Right ventricle myocardium superior (tissue), 1 donor: Measurements from ENCODE around the gene CPB2. TPM values are rescaled to one million over a fixed set of nuclear protein-coding genes. Genes with fewer than 3 reads are reported as not detected.

Experiments used
- ATAC-seq: fragments of 200-7000 bp; cut with Tn5 transposase; one replicate; pipeline ENCODE4 v1.9.1; 2020; ENCODE audit warnings: mild to moderate bottlenecking; ENCODE audit not compliant: poor library complexity
- DNase-seq: peaks from one replicate; pipeline ENCODE4 v3.0.0-alpha.2; 2020
- intact Hi-C: fragments of 100-400 bp; cut with DNase I; formaldehyde crosslinking; loops from one replicate; pipeline ENCODE4 v1.11.2; 2022
- total RNA-seq: library from RNA; stranded (reverse); fragmentation: NEBNext Ultra II Directional; extraction: Animal tissue kit (Norgen Biotek cat#: 25700); gene quantifications from one replicate; pipeline ENCODE4 v1.2.1, GENCODE V29; 2021
- donor health status: DM: no; HTN: yes; CAD: no; lungs with severe emphysema.

CPB2 gene
- total RNA-seq, 1 donor from 2014 or later, result not detected

DNA sequence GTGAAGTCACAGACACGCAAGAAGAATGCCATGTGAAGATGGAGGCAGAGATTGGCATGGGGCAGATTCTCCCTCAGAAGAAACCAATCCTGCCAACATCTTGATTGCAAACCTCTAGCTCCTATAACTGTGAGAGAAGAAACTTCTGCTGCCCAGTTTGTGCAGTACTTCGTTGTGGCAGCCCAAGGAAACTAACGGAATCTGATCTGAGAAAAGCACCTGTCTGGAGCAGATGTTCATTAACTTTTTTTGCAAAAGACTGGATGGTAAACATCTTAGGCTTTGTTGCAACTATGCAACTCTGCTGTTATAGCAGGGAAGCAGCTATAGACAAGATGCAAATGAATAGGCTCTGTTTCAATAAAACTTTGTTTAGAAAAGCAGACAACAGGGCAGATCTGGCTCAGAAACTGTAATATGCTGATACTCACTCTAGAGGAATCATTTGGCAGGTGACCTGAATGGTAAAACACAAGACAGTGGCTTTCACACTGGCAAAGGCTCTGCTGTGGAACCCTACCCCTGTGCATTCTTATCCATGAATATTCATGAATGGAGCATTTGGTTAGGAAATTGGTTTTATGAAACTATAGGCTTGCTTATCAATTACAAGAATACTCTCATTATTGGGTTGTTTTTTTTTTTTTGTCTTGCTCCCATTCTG, 25.3 kb upstream of the CPB2 start:
- intact Hi-C loops, result loop anchor here (5.0 kb wide), 1 partner anchor 618 kb away; no protein-coding TSS in a partner anchor
- ATAC-seq (no peak), DNase-seq (no peak)

DNA sequence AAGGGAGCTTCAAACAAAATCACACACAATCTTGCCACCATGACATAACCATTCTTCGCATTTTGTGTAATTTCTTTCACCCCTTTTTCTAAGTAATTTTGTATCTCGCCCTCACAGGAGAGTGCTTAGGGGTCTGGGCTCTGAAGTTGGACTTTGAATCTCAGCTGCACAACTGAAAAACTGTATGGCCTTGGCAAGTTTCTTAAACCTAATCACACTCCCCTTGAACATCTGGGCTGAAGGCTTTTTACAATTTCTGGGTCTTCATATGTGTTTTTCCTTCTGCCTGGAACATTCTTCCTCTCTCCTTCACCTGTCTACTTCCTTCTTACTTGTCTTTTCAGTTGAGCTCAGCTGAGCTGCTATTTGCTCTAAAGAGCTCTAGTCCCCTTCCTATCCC, 24.3 kb upstream of the CPB2 start:
- intact Hi-C loops, result loop anchor here (5.0 kb wide), 1 partner anchor 617 kb away; no protein-coding TSS in a partner anchor
- no peak for DNase-seq

DNA sequence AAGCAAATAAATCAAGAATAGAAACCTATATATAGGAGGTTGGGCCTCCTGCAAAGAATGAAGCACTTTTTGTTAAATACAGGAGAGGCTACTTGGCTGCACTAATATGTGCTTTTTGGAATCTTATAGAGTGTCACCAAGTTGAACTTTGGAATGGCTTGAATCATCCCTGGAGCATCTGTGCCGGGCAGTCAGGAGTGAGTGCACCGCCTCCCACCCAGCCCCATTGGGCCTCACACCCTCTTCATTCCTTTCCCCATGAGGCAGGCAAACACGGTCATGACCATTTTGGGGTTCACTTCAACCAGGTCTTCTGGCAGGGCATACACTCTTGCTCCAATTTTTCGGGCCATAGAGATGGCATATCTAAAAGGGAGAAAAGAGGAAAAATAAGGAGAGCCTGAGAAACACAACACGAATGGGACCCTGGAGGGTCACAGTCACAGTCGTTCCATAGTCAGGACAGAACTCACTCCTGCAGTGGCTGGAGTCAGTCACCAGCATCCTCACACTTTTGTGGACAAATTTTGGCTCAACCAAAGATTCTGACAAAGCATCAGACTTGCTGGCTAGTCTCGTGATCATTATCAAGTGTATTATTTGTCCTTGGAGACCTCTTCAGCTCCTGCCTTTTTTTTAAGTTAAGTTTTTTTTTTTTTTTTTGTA, 22.7 kb upstream of the CPB2 start:
- ATAC-seq, result no peak
- no peak for DNase-seq
- intact Hi-C loops, result loop anchor here (5.0 kb wide), 1 partner anchor 615 kb away; no protein-coding TSS in a partner anchor

More for the DNA sequence above, 24.3 kb upstream of the CPB2 start:
- ATAC-seq, result no peak

DNA sequence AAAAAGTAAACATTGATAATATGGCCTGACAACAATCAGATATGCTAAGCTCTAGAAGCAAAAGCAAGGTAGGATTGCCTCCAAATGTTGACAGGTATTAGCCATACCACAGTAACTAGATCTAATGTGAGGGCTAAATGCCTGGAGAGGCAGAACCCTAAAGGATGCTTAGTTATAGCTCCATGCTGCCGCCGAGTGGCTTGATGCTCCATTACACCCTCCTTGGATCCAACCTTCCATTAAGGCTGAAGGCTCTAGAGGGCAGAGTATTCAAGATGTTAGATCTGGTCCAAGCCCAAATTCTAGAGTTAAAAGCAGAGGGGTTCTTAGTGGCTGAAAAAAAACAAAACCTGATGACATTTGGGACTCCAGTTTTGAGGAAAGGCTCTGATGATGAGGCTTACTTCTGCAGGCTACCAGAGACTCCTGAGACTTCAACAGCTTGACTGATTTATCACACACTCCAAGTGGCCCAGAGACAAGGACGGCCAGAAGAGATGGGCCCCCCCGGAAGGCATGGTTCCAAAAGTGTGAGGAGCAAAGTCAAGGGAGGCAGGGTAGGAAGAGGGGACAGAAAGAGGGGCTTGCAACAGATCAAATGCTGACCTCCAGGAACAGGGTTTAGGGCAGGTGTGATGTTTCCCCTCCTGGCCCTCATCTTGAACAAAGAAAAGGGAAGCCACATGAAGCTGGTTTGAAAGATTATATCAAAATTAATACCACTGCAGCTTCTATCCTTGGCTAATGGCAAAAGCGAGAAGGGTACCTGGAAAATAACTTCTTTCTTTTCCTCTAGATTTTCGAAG, 21.9 kb upstream of the CPB2 start:
- intact Hi-C loops, result loop anchor here (5.0 kb wide), 1 partner anchor 614 kb away; no protein-coding TSS in a partner anchor
- ATAC-seq (peak; percentile 90), DNase-seq (peak; percentile 83)

DNA sequence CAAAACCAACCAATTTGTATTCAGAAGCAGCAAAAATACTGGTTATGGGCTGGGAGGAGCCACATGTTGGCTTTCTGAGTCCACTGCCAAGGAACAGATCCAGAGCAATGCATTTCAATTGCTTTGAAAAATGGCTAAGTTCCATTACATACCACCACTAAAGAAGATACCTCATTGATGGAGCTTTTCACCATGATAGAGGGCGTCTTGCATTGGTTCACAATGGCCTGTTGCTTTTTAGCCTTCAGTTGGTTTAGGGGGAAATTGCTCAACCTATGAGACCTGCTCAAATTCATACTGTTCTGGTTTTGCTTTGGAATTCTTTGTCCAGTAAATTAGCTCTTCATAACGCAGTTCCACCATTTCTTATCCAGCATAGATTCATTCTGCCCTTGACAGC, 21.2 kb upstream of the CPB2 start:
- ATAC-seq (no peak), DNase-seq (no peak)
- intact Hi-C loops, result loop anchor here (5.0 kb wide), 1 partner anchor 614 kb away; no protein-coding TSS in a partner anchor

DNA sequence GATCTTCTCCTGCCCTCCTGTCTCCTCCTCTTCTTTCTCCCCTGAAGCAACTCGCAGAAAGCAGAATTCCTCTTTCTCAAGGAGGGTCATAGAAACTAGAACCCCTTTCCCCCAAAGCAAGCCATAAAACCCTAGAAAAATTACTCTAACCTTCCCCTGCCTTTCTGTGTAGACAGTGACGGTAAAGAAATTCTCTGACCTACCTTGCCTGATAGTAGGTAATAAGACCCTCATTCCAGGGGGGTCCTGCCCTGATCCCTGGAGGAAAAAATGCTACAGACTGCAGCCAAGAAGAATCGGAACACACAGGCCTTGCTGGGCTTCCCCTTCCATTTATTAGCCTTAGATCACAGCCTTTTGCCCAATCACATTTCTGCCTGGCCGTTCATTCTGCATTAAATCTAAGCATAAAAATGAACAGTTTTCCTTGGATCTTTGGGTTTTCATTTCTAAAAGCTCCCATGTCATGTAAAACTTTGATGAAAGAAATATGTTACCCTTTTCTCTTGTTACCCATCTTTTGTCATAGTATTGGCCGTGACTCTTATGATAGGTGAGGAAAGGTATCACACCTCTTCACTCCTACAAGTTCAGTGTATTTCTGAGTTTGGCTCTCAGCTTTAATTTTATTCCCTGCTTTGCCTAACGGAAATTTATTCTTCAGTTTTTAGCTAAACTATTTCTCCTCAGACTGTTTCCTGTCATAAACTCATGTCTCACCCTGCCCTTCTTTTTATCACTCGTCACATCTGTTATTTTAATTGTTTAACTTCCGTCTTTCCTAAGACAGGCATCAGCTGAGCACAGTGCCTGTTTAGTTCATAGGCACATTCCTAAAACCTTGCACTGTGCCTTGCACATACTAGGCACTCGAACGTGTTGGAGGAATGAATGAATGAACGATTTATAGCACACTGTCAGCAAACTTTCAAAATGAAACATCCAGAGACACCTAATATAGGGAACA, 20.4 kb upstream of the CPB2 start:
- intact Hi-C loops, result loop anchor here (5.0 kb wide), 1 partner anchor 613 kb away; no protein-coding TSS in a partner anchor
- ATAC-seq, result no peak

DNA sequence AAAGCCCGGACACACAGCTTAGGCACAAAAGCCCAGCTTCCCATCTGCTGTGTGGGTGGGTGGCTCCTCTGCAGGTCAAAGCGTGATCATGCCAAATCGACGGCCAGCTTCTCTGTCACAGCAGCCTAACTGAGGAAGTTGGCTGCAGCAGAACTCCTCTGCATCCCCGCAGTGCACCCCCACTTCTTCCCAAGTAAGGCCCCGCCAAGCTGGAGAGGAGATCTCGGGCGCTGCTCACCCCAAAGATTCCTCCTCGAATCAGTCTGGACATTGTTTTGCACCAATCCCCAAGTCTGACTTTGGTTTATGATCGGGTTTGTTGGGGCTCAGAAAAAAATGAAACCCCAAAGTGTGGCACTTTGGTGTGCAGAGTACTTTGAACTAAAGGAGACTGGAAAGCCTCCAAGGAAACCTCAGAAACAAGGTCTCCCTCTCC, 19.7 kb upstream of the CPB2 start:
- ATAC-seq, result no peak
- peak; percentile 49 for DNase-seq
- intact Hi-C loops, result no loop called here

More for the DNA sequence above, 20.4 kb upstream of the CPB2 start:
- no peak for DNase-seq

DNA sequence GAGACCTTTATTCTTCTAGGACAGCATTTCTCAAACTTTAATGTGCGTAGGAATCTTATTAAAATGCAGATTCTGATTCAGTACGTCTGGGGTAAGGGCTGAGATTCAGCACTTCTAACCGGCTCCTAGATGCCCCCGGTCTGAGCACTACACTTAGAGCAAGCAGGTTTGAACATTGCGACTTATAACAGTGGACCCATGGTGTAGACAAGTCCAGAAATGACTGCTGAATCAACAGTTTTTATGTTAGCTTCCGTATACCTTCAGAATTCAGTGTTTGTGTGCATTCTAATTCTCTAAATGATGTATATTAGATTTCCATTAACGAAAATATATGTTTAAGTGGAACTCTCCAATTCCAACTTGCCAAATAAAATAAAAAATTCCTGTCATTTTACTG, 17.5 kb upstream of the CPB2 start:
- intact Hi-C loops, result no loop called here
- no peak for DNase-seq
- no peak for ATAC-seq

DNA sequence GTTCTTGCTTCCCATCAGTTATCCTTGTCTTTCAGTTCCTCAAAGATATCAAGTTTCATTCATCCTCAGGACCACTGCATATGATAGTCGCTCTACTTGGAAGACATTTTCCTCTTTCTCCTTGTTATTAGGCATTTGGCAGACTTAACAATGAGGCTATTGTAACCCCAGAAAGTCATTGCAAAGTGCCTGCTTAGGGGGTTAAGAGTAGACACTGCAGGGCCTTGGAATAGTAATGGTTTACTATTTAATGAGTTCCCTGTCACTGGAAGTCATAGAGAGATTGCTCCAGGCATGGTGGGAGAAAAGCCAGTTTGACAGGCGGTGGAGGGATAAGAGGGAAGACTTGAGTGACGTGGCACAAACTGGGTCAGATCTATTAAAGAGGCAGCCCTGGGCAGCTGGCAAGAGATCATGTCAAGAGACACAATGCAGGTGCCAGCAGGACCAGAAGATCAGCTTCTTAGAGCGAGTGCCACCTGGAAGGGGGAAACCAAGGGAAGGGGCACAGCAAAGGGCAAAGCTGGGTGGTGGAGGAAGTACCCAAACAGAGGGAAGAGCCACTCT, 16.8 kb upstream of the CPB2 start:
- ATAC-seq (no peak), DNase-seq (no peak)
- intact Hi-C loops, result no loop called here

DNA sequence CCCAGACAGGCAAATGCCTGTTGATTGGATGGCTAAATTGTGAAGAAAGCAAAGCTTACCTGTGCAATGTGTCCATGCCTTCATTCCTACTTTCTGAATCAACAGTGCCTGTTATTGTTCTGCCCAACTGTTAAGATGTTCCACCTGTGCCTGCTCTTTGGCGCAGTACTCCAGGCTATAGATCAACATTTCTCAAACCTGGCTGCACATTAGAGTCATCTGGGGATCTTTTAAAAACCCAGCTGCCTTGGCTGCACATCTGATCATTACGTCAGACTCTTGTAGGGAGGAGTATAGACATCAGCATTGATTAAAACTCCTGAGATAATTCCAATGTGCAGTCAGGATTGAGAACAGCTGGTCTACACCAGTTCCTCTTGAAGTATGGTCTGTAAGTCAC, 16.2 kb upstream of the CPB2 start:
- intact Hi-C loops, result no loop called here
- DNase-seq (no peak), ATAC-seq (peak; percentile 47)

DNA sequence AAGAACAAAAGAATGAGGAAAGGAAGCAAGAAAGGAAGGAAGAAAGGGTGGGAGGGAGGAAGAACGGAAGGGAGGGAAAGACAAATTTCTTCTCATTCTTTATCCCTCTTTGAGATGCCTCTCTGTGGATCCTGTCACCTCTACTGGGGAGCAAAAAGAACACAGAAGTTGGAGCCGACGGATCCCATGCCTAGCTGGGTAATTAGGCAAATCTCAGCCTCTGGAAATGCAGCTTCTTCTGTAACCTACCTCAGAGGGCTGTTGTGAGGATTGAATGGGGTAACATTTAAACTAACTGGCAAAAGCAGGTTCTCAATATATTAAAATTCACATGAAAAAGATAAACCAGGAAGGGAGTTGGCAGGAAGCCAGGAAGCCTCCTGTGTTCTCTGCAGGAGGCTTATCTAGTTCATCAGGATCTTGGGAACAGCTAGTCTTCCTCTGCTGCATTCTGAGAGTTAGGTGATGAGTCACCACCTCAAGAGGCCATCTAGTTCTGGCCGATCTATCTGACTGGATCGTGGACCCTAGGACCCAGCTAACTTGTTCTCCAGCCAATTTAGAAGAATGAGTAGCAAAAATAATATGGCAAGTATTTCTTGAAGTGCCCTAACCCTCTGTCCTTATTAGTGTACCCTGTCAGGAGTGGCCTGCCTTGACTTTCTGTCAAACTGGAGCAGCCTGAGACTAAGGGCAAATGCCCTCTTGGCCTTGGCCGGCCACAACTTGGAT, 15.2 kb upstream of the CPB2 start:
- DNase-seq (no peak), ATAC-seq (peak; percentile 76)
- intact Hi-C loops, result no loop called here

DNA sequence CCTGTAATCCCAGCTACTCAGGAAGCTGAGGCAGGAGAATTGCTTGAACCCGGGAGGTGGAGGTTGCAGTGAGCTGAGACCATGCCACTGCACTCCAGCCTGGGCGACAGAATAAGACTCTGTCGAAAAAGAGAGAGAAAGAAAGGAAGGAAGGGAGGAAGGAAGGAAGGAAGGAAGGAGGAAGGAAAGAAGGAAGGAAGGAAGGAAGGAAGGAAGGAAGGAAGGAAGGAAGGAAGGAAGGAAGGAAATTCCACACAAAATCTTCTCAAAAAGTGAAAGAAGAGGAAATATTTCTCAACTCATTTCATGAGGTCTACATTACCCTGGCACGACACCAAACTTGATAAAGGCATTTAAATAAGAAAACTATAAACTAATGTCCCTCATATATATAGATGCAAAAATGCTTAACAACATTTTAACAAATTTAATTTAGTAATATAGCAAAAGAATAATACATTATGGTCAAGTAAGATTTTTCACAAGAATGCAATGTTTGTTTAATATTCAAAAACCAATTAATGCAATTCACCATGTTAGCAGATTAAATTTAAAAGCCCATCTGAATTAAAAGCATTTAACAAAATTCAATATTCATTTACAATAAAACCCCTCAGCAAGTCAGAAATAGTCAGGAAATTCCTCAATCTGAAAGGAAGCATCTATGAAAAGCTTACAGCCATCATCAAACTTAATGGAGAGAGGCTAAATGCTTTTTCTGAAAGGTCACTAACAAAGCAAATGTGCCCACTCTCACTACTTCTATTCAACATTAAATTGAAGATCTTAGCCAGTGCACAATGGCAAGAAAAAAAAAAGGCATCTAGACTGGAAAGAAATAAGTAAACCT, 12.0 kb upstream of the CPB2 start:
- ATAC-seq, result no peak
- intact Hi-C loops, result no loop called here
- DNase-seq, result no peak

DNA sequence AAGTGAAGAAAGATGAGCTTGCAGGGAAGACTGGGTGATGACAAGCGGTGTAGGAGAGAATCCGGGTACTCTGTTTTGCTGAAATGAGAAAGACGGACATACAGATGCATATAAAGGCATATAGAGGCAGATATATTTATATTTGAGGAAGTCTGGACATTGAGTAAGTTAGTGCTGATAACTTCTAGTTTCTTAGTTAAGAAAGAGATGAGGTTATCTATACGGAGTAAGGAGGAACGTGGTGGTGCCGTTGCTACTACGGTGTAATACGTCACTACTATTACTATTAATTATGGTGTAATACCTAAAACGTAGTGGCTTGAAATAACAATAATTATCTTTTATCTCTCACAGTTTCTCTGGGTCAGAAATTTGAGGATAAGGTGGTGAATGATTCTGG, 9.8 kb upstream of the CPB2 start:
- DNase-seq (no peak), ATAC-seq (no peak)
- intact Hi-C loops, result no loop called here

DNA sequence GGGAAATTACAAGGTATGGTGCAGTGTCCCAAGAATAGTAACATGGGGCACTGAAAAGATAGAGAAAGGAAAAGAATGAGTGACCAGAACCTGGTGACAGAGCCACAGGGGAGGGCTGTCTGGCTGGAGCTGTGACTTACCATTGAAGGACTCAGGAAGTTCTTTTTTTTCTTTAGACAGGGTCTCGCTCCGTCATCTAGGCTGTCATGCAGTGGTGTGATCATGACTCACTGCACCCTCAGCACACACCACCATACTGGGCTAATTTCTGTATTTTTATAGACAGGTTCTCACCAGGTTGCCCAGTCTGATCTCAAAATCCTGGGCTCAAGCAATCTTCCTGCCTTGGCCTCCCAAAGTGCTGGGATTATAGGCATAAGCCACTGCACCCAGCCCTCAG, 8.8 kb upstream of the CPB2 start:
- intact Hi-C loops, result no loop called here
- ATAC-seq (no peak), DNase-seq (no peak)

DNA sequence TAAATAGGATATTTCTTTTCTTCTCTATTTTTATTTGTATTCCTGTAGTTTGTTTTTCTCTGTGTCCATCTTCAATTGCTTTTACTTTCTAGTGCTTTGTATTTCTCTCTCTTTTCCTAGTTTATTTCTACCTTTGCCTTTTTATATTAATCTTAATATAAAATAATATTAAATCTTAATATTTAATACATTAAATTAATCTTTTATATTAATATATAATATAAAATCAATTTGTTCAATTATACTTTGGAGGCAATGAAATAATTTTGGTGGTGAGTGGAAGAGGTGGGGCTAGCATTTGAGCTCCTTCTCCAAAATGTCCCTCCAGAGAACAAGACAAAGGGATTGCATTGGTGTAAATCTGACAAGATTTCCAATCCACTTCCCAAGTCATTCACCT, 6.3 kb upstream of the CPB2 start:
- DNase-seq (no peak), ATAC-seq (no peak)
- intact Hi-C loops, result no loop called here

DNA sequence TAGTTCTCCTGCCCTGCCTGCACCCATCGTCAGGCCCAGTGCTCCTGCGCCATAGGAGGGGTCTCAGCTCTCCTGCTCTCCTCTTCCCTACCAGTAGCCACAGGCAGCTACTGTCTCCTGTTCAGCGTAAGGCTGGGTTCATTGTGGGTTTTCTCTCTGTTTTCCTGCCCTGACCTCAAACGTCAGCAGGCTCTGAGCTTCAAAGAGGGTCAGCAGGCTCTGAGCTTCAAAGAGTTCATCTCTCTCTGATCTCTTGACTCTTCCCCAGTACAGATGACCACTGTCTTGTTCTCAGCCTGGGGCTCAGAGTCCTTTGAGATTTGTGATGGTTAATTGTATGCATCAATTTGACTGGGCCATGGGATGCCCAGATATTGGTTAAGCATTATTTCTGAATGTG, 4.6 kb upstream of the CPB2 start:
- intact Hi-C loops, result no loop called here
- DNase-seq (no peak), ATAC-seq (no peak)
